NT2/D1 (cell line): ENCODE results near the gene BCAN.

Experiments used
- YY1 ChIP-seq: IDR thresholded peaks from 2 replicates; pipeline ENCODE4 v1.6.1; 2011; ENCODE audit not compliant: insufficient read length, insufficient read depth
- ZNF274 ChIP-seq: IDR thresholded peaks from 2 replicates; pipeline ENCODE4 v1.6.1; 2011; ENCODE audit warnings: mild to moderate bottlenecking, low read depth, low read length

GRCh38 chr1:156623946-156624813, 17.7 kb upstream of the BCAN start:
- TF ChIP-seq ZNF274 (no peak), YY1 (no peak)
